H54 (cell line): ENCODE measurements around the gene IRAK3.
"Not testable (repeated sequence)": the region's sequence is repeated elsewhere in the genome, so short reads cannot be mapped to it uniquely, and the experiment has no call there.

ENCODE experiments used
- DNase-seq: peaks from one replicate; pipeline ENCODE4 v3.0.0; 2011; ENCODE audit warnings: low spot score, mixed read lengths; ENCODE audit not compliant: insufficient read length
- FAIRE-seq: peaks from 3 replicates; lab custom pipeline; 2011; peaks lifted over from hg19 to GRCh38; lab: Jason Lieb, UNC
- POLR2A ChIP-seq: IDR thresholded peaks from 2 replicates; pipeline ENCODE4 v1.6.1; 2011; ENCODE audit warnings: low read depth, mild to moderate bottlenecking, low read length

Gene IRAK3

DNA sequence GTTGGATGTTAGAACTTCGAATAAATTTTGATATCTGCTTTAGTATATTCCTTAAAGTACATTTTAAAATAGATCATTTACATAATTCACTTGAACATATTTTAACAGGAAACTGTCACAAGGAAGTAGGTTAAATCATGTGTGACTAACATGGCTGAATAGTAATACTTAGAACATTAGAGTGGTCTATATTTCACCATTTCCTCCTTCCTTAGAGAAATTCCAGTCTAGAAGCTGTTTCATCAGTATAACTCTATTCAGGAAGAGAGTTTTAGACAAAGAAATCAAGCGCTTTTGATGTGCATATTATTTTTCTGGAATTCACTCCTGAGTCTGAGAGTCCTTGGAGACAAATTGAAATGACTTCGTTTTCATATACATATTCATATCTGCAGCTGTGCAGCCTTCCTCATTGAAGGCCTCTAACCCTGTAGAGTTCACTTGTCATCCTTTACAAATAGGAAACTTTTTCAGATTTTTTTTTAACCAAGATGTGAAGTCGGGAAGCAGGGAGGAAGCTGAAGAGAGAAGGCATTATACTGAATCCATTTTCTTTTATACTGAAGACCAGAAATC, 28.4 kb downstream of the IRAK3 start:
- TF ChIP-seq POLR2A, result no peak
- DNase-seq, result no peak
- no peak for FAIRE-seq

DNA sequence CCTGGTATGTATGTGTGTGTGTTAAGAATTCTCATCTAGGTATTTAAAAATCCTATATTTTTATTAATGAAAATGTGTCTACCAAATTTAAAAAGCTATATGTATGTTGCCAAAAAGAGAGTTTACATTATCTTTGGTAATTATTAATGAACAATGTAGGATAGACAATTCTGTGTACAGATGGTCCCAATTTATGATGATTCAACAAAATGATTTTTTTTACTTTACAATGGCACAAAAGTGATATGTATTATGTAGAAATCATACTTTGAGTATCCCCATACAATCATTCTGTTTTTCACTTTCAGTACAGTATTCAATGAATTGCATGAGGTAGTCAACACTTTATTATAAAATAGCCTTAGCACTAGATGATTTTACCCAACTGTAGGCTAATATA, 39.4 kb downstream of the IRAK3 start:
- no peak for FAIRE-seq

DNA sequence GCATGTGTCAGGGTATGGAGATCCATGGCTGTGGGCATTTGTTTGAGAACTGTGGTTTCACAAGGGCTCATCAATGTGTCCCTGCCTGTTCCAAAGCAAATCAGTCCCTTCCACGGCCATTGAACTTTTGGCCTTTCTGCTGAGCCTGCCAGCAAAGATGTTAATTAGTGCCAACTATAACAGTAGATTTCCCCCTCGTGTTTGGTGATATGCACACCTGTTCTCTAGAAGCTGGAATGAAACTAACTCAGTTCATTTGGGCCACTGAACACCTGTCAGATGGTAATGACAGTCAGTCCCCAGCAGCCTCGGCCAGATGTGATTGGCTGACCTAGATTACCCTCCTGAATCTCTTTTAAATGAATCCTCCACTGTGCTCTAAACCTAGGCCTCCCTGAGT, 43.2 kb downstream of the IRAK3 start:
- no peak for TF ChIP-seq POLR2A
- DNase-seq, result no peak
- no peak for FAIRE-seq

More for the DNA sequence above, 39.4 kb downstream of the IRAK3 start:
- no peak for DNase-seq
- TF ChIP-seq POLR2A, result no peak

DNA sequence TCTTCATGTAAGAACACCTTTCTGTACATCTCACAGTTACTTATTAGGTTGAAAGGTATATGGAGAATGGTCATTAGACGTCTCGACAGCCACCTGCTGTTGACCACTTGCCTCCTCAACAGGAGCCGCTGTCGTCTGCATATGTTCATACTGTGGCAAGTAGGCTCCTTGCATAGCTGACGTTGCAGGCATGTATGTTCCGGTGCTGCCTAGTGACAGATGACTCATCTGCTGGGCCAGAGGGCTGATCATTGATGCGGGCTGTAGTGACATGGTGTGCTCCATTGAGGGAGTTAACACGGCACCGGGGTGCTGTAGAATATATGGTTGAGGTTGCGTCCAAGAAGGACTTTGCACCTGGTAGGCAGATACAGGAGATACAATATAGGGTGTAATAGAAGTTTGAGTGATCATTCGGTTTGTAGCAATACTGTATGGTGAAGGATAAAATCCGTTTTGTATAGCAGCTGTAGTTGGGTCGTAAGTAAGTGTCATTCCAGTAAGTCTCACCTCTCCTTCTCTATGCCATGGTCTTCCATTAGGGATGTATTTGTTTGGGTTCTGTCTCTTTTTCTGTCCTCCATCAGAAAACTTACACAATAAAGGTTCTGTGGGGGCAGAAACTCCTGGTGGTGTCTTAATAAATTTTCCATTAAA, 45.2 kb downstream of the IRAK3 start:
- FAIRE-seq, result peak; percentile 45
- not testable (repeated sequence) for DNase-seq

DNA sequence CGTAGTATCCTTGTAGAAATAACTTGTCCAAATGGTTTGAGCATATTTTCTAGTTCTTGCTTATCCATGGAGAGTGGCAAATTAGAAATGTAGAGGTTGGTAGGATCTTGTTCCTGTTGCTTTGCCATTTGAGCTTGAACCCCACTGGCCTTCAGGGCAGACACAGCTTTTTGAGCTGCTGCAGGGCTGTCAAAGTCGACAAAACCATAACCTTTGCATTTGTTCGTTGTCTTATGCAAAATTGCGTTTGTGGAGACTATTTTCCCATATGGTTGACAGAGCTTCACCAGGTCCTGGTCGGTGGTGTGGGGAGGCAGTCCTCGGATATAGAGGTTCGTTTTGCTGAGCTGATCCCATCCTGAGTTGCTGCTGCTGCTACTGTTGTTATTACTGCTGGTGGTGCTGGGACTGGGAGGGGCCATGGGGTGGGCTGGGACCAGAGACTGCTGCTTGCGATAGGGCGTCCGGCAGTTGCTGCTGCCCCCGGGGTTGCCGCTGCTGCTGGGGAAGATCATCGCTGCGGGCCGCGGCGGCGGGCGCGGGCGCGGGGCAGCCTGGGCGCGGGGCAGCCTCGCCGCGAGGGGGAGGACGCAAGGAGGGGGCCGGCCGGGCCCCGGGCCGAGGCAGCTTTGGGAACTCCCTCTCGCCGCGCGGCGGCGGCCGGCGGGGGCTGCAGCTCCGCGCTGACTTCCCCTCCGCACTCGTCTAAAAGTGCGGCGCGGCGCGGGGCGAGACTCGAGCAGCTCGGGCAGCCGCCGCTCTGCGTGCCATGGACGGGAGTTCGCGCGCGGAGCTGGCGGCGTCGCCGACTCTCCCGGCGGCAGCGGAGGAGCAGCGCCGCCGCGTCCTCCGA, 46.0 kb downstream of the IRAK3 start:
- not testable (repeated sequence) for FAIRE-seq, DNase-seq

DNA sequence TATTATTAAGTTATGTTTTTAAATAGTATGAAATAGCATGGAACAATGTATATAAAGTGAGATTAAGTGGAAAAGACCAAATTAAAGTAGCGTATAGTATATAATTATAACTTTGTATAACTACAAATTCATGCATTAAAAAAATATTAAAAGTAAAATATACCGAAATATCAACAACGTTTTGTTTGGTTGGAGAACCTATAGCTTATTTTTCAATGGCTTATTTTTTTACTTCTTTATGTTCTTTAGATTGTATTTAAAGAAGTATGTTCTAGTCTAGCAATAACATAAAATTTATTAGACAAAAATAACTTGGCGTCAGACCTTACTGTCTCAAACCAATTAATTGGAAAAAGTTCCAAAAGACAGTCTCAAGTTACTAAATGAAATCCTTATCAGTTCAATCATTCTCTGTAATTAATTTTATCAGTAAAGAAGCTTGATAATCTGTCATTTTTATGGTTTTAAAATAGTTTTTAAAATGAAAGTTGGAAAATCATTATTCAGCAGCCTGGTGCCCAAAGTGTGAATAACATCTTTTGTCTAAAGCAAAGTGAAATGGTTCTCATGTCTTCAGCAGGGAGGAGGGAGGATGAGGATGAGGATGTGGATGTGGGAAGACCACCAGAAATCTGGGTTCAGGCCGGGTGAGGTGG, 46.7 kb downstream of the IRAK3 start:
- no peak for FAIRE-seq
- DNase-seq, result no peak
- TF ChIP-seq POLR2A, result no peak

DNA sequence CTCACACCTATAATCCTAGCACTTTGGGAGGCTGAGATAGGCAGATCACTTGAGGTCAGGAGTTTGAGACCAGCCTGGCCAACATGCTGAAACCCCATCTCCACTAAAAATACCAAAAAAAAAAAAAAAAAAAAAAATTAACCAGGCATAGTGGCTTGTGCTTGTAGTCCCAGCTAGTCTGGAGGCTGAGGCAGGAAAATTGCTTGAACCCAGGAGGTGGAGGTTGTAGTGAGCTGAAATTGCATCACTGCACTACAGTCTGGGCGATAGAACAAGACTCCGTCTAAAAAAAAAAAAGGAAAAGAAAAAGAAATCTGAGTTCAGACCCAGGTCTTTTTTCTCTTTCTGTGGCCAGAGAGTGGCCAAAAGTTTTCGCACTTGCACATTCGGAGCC, 47.3 kb downstream of the IRAK3 start:
- DNase-seq, FAIRE-seq: not testable (repeated sequence)

DNA sequence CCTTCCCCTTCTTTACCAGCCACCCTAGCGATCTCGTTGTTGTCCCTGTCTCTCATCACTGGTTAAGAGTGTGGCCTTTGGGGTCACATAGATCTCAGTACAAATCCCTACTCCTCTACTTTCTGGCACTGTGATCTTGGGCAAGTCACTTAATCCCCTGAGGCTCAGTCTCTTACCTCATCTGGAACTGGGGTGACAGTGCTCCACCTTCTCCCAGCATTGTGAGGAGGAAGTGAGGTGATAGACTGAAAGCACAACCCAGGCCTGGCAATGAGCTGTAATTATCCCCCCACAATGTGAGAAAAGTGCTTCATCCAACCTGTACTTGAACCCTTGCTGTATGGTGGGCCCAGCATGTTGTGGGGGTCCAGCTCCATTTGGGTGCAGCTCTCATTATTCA, 48.0 kb downstream of the IRAK3 start:
- DNase-seq, result no peak
- no peak for FAIRE-seq
- no peak for TF ChIP-seq POLR2A

DNA sequence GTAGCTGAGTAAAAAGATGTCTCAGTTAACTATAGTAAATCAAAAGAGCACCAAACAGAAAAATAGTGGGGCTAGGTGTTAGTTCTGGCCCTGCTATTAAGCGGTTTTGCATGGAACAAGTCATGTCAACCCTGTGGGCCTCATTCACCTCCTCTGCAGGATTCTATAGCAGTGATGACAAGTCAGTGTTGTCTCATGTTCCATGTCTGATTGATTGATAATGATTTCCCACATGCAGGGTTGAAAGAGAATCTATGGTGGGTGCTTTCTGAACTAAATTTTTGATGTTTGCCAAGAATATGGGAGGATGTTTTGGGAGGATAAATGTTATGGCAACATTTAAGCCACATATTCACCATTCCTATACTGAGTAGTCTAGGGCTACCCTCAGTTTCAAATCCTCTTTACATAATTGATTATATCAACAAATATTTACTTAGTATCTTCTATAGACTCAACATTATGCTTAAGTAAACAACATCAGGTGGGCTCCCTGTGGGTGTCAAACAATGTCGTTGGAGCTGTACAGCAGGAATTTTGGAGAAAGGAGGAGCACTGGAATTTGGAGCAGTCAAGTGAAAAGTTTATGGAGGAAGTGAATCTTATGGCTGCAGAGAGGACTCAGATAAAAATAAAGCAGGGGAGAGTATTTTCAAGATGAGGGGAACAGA, 48.6 kb downstream of the IRAK3 start:
- DNase-seq (no peak), FAIRE-seq (no peak)
- TF ChIP-seq POLR2A, result no peak

DNA sequence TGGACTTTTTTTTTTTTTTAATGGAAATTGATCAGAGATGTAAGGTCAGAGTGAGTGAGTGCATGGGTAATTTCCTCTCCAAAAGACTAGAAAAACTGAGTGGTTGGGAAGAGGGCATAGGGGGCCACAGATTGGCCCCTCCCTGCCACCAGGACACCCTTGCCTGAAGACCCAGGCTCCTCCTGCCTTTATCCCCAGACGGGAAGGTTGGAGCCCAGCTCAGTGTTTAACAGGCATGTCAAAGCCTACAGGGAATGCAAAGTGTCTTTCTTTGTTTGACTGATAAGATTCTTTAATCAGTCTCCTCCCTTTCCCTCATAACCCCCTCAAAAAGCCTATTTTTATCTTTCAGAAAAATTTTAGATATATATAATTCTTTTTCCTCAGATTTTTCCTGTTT, 50.3 kb downstream of the IRAK3 start:
- DNase-seq (no peak), FAIRE-seq (no peak)
- no peak for TF ChIP-seq POLR2A

DNA sequence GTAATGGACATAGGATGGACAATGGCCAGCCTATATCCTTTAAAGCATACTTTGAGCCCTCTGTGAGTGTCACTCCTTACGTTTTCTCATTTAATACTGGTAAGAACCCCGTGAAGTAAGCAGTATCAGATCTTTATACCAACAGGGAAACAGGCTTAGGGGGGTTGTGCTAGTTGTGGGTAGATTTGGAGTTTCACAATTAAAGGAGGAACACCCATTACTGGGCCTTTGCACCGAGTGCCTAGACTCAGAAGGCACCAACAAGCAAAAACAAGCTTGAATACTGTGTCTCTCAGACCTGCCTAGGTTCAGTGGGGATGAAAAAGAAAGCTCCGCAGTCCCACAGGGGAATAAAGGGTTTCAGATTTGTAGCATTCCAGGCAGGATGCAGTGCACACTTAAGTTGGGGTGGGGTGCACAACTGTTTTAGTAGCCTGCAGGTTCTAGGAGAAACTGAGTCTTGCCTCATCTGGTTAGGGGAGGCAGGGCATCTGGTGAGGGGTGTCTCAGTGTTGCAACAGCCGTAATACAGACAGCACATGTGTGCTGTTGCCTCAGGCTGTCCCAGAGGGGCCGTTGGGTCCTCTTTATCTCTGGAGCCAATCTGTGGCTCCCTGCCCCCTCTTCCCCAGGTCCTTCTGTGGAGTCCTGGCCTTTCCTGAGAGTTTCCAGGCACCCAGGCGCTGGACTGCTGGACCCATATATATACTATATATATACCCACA, 51.2 kb downstream of the IRAK3 start:
- DNase-seq, result no peak
- TF ChIP-seq POLR2A, result no peak
- no peak for FAIRE-seq

DNA sequence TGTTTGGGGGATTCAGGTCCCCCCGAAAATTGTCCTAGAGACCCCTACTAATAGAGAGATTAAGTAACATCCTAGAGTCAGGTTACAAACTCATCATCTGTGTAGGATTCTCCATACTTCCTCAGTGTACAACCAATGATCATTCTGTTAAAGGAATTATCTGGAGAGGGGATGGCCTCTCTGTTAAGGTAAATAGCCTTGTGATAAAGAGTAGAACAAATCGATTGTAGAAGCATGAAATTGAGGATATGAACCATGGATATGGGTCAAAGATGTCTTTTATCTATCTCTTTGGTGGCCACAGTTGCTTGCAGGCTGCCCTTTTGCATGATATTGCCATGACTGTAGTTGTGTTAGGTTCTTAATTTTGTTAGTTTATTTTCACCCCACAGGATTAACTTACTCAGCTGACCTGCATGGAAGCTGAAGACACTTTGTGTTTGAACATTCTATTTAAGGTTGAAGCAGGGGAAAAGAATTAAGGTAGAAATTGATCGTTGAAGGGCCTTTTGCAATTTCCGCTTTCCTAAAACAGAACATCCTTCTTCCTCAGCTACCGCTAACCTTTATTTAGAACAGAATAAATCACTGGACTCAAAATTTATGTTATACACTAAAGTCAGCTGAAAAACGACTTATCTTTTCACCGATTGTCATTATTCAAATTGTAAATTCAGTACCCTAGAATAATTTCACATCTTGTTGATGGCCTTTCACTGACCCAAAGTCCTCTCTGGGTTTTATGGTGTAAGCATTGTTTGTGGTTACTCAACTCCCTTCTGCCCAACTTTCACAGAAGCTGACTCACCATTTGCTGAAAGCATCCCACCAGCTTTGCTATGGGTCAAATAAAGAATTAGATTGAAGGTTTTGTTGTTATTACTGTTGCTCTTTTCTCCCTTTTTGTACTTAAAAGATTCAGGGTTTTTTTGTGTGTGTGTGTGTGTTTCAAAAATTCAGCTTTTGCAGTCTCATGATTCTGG, 52.3 kb downstream of the IRAK3 start:
- TF ChIP-seq POLR2A, result no peak
- DNase-seq (no peak), FAIRE-seq (no peak)

DNA sequence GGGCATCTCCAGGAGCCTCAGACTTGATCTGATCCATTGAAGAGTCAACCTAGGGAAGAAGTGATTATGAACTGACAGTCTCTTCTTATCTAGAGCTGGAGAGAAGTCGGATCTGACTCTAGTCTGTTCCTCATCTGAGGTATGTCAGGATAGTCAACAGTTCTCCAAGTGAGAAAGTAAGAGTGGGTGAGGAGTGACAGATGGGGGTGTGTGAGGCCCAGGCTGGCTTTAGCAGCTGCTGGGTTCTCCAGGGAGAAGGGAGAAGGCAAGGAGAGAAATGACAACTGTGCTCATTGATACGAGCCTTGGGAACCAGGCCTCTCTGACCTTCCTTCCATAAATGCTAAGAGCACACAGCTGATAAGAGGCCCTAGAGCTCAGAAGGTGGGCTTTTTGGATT, 53.3 kb downstream of the IRAK3 start:
- DNase-seq (no peak), FAIRE-seq (no peak)

More for the DNA sequence above, 53.3 kb downstream of the IRAK3 start:
- TF ChIP-seq POLR2A, result no peak
